HG03469 (cell line): ENCODE results near the gene RIC1.
"Not testable (repeated sequence)": the region's sequence is repeated elsewhere in the genome, so short reads cannot be mapped to it uniquely, and the experiment has no call there.

Experiments
- ATAC-seq: cut with Tn5 transposase; IDR thresholded peaks from one replicate; pipeline ENCODE4 v1.9.1; 2021; ENCODE audit warnings: mild to moderate bottlenecking, moderate library complexity, moderate number of reproducible peaks; ENCODE audit not compliant: unreplicated experiment

Gene RIC1

DNA sequence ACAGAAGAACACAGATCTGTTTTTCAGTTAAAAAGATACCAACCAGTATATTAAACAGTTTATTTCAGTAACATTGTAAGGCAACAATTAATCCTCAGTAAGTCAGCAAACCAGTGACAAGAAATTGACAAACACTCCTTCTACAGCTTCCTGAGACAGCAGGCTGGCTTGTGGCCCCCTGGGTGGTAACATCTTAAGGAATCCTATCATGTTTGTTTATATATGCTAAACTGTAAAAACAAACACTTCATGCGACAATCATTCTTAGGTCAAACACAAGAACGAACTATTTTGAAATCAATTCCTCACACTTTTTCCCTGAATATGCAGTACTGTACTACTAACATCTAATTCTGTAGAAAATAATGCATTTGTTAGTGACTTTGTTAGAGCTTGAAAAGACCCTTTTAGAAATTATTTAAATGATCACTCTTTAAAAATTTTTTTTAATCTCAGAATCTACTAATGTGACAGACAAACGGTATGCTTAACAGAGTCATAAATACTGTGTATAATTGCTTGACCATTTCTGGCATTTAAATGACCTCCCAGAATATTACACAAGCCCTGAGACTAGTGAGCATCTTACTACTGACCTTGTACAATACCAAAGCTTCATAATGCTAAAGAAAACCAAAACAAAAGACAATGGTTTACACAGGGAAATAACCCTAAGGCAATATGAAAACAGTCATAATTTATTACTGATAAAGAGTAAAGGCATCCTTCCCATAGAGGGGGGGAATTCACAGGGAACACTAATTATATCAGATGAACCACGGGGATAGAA, 155.8 kb downstream of the RIC1 start:
- no peak for ATAC-seq

- no peak for ATAC-seq
Measured at GRCh38 chr9:5786370-5787127, 157.6 kb downstream of the RIC1 start.

GRCh38 chr9:5787220-5787619, 158.3 kb downstream of the RIC1 start:
- no peak for ATAC-seq

DNA sequence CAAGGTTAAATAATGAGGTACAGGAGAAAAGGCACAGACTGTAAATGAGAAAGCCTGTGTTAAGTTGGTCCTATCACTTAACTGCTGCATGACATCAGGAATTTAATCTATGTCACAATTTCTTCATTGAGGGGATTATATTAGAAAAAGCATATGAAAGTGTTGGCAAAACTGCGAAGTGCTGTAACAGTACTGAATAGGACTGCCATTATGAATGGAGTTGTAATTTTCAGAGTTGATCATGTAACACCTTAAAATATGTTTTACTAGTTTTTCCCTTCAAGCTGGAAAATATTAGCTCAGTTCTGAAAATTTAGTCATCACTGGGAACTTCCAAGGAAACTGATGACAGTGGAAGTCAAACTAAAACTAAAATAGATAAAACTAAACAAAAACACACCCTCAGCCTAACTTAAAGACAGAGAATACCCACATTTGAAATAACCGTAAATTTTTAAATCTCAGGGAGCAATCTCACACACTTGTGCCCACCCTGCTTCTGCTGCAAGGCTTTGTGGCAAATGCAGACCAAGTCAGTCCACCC, 158.9 kb downstream of the RIC1 start:
- ATAC-seq, result no peak

- no peak for ATAC-seq
Measured at GRCh38 chr9:5789489-5789888, 160.6 kb downstream of the RIC1 start.

DNA sequence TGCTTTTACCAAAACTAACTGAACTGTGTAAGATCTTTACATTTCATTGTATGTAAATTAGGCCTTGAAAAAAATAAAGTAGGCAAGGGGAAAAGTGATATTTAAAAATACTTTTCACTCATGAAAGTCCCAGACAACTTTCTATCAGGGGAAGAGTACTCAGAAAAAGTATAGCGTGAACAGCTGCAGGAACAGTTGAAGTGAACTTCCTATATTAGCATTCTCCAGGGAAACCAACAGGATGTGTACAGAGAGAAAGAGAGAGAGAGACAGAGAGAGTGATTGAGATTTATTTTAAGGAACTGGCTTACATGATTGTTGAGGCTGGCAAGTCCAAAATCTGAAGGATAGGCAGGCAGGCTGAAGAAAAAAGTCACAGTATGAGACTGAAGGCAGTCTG, 162.0 kb downstream of the RIC1 start:
- no peak for ATAC-seq

DNA sequence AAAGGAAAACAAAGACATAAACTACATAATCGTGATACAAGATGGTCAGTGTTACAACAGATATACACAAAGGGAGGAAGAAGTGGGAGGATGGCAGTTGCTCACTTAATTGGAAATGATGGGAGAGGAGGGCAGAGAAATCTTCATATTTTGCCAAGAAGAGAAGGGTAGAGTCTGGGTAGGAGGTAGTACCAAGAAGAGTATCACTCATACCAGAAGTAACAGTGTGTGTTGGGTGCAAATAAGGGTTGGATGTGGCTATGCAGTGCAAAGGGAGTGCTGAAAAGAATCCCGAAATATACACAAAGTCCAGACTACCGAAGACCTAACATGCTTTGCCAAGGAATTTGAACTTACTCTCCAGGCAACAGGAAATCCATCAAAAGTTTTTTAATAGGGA, 163.0 kb downstream of the RIC1 start:
- no peak for ATAC-seq

DNA sequence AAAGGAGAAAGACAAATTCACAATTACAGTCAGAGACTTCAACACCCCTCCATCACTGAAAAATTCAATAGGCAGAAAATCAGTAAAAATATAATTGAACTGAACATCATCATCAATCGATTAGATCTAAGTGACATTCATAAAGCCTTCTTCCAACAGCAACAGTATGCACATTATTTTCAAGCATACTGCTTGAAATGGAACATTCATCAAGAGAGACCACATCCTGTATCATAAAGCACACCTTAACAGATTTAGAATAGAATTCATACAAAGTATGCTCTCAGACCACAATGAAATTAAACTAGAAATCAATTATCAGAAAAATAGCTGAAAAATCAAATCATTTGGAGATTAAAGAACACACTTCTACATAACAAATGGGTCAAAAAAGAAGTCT, 164.9 kb downstream of the RIC1 start:
- no peak for ATAC-seq

GRCh38 chr9:5796298-5796697, 167.4 kb downstream of the RIC1 start:
- ATAC-seq, result no peak

DNA sequence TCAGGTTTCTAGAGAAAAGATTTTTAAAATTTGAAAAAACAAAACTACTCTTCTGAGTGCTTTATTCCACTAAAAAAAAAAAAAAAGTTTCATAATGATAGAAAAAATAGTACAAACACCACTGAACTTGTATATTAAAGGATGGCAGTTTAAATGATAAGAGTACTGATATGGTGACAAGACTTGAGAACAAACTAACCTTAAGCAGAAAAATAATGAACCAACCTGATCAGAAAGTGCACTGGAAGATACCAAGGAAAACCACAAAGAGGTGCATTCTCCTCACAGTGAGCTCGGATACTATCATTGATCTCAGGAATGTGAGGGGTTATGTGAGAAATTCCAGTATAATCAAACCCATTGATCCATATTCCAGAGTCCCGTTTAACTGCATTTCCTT, 169.7 kb downstream of the RIC1 start:
- no peak for ATAC-seq

DNA sequence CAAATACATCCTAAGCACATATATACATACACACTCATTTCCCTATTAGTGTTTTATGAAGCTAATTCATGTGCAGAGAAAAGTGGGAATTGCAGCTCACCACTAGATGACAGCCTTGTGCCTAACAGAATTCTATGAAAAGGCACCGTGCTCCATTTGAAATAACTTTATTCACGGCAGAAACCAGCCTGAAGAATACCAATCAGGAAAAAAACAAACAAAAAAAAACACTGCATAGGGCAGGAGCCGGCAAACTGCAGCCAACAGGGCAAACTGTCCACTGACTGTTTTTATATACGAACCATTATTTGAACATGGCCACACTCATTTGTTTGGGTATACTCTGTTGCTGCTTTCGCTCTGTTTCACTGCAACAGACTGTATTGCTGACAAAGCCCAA, 170.4 kb downstream of the RIC1 start:
- no peak for ATAC-seq

GRCh38 chr9:5800378-5800777, 171.5 kb downstream of the RIC1 start:
- not testable (repeated sequence) for ATAC-seq

- no peak for ATAC-seq
Measured at GRCh38 chr9:5800969-5801738, 172.2 kb downstream of the RIC1 start.

- no peak for ATAC-seq
Measured at GRCh38 chr9:5801739-5802113, 172.8 kb downstream of the RIC1 start.

DNA sequence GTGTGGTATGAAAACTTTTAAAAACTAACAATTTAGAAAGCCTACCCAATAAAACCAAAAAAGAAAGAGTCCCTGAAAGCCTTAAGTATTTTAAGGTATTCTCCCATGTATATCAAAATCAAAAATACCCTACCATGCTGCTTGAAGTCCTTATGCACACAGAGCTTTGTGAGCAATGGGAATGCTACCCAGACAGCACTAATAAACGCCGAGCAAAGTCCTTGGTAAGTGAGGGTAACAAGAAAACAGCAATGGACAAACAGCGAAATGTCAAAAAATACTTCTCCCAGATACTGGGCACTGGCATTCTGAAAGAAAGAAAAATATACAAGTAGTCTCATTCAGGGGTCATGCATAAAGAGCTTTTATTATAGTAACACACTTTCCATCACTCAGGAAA, 176.6 kb downstream of the RIC1 start:
- no peak for ATAC-seq

- ATAC-seq, result no peak
Measured at GRCh38 chr9:5811751-5812150, 182.8 kb downstream of the RIC1 start.

- ATAC-seq, result no peak
Measured at GRCh38 chr9:5813824-5814223, 184.9 kb downstream of the RIC1 start.

DNA sequence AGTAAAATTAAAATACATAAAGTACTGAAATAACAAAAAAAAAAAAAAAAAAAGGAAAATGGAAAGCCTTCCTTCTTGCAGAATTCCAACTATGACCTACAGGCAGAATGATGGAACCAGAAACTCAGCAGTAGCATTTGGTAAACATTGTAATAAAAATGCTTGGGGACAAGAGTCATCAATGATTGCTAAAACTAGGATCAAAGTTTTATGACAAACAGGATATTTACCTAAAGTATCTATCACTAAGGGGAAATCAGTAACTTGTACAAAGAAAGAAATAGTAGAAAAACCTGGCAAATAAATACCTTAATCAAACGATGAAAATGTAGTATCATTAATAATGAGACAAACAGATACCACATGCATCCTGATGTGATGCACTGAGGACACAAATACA, 186.6 kb downstream of the RIC1 start:
- no peak for ATAC-seq

DNA sequence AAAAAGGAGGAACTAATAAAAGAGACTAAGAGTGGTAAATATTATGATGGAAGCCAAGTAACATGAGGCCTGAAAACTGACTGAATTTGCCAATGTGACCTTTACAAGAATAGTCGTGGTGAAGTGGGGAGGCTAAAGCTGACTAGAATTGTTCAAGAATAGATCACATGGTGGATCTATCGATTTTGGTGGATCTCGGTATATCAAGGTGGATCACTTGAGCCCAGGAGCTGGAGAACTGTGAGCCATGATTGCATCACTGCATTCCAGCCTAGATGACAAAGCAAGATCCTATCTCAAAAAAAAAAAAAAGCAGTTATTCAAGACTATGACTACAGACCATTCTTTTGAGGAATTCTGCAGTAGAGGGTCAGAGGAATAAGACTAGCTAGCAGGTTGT, 189.0 kb downstream of the RIC1 start:
- ATAC-seq, result no peak

DNA sequence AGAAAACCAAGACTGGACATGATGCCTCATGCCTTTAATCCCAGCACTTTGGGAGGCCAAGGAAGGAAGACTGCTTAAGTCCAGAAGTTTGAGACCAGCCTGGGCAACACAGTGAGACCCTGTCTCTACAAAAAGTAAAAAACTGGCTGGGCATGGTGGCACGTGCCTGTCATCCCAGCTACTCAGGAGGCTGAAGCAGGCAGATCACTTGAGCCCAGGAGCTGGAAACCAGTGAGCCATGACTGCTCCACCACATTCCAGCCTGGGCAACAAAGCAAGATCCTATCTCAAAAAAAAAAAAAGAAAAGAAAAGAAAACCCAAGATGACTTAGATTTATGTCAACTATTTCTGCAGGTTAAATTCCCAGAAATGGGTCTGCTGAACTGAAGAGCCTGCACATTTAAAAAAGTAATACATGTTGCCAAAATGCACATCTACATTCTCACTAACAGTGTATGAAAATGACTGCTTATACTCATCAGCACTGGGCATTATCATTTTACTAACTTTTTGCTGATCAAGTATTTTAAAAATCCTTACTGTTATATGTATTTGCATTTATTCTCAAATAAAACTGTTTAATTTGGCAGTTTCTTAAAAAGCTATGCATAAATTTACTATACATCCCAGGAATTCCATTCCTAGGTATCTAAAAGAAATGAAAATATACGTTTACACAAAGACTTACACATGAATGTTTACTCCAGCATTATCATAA, 189.7 kb downstream of the RIC1 start:
- ATAC-seq, result no peak

DNA sequence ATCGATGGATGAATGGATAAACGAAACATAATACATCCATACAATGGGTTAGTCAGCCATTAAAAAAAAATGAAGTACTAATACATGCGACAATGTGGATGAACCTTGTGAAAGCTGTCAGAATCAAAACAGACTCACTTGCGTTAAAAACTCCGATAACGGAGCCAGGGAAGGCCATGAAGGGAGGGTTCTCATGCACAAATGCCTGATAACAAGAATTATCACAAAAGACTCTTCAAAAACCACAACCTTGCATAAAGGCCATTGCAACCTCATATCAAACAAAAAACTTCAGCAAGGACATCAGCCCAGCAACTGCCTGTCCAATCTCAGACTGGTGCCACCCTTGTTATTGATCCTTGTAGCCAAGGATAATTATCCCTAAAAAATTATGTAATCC, 190.3 kb downstream of the RIC1 start:
- no peak for ATAC-seq
